ENCODE data around the gene RNU6-1. TPM values are rescaled to one million over a fixed set of nuclear protein-coding genes. Genes with fewer than 3 reads are reported as not detected.

RNU6-1 gene
- total RNA-seq, 1 donor from 2014 or later = not detected

DNA sequence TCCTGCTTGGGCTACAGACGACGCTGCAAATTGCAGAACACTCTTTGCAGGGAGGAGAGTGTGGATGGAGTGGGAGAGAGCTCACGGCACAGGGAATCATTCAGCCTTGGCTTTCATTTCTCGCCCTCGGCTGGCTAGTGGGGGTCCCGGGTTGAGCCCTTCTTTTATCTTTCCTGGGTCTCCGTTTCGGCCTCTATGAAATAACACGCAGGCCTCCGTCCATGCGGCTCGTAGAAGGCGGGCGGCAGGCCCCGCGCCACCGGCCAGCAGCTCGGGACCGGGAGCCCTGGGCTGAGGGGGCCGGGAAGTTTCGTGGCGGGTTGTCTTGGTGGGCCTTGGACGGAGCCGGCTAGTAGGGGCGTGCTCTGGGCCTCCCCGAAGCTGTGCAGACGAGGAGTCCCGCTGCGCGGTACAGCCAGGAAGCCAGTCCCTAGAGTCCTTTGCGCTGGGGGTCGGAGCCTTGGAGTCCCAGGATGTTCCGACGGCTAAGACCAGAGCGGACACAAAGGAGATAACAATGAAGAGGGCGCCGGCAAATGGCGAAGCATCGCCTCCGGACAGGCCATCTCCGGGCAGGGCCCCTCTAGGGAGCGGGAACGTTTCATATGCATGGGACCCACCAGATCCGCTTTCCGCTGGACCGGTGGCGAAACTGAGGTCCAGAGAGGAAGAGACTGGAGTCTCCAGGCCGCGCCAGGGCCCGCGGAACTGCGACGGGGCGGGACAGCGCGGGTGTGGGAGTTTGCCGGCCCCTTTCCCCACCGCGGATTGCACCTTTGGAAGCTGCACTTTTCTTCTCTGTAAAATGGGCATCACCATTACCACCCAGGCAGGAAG lies 4.3 kb downstream of the RNU6-1 start:
- Histone ChIP-seq H3K9me3 (ENCODE audit: low read depth) (no peaks in the 10 kb centered on the region), H3K79me2 (ENCODE audit: low read depth) (no peaks in the 10 kb centered on the region), H3K4me1 (peaks cover 45% of the 10 kb centered on the region), H2AFZ (replicated peaks) (peak overlapping the region; percentile 91), H4K20me1 (ENCODE audit: low read depth) (peaks cover 7% of the 10 kb centered on the region), H3K4me3 (peak overlapping the region; percentile 56), H3K36me3 (no peaks in the 10 kb centered on the region), H3F3A (ENCODE audit: low read depth) (peaks cover 75% of the 10 kb centered on the region), H3K27ac (no peak overlapping the region), H3K27me3 (peaks cover 90% of the 10 kb centered on the region), H3K4me2 (peak overlapping the region; percentile 82), H3K9ac (no peak overlapping the region)
- peak; percentile 97 for TF ChIP-seq EZH2phosphoT487 (IDR thresholded peaks at IDR 0.05)
- TF ChIP-seq, protein P1, sequence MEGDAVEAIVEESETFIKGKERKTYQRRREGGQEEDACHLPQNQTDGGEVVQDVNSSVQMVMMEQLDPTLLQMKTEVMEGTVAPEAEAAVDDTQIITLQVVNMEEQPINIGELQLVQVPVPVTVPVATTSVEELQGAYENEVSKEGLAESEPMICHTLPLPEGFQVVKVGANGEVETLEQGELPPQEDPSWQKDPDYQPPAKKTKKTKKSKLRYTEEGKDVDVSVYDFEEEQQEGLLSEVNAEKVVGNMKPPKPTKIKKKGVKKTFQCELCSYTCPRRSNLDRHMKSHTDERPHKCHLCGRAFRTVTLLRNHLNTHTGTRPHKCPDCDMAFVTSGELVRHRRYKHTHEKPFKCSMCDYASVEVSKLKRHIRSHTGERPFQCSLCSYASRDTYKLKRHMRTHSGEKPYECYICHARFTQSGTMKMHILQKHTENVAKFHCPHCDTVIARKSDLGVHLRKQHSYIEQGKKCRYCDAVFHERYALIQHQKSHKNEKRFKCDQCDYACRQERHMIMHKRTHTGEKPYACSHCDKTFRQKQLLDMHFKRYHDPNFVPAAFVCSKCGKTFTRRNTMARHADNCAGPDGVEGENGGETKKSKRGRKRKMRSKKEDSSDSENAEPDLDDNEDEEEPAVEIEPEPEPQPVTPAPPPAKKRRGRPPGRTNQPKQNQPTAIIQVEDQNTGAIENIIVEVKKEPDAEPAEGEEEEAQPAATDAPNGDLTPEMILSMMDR (IDR thresholded peaks at IDR 0.05) = no peak
- peak; percentile 98 for TF ChIP-seq EZH2 (IDR thresholded peaks at IDR 0.05)
- Mint-ChIP-seq H3K36me3 (no peaks in the 10 kb centered on the region), H3K4me3 (peak overlapping the region; percentile 79), H3K9me3 (peaks cover 7% of the 10 kb centered on the region), H3K27ac (no peak overlapping the region), H3K27me3 (ENCODE audit: insufficient read depth, low read depth) (peaks cover 77% of the 10 kb centered on the region), H3K4me1 (peaks cover 34% of the 10 kb centered on the region)
- peak; percentile 72 for DNase-seq (ENCODE audit: low spot score)

DNA sequence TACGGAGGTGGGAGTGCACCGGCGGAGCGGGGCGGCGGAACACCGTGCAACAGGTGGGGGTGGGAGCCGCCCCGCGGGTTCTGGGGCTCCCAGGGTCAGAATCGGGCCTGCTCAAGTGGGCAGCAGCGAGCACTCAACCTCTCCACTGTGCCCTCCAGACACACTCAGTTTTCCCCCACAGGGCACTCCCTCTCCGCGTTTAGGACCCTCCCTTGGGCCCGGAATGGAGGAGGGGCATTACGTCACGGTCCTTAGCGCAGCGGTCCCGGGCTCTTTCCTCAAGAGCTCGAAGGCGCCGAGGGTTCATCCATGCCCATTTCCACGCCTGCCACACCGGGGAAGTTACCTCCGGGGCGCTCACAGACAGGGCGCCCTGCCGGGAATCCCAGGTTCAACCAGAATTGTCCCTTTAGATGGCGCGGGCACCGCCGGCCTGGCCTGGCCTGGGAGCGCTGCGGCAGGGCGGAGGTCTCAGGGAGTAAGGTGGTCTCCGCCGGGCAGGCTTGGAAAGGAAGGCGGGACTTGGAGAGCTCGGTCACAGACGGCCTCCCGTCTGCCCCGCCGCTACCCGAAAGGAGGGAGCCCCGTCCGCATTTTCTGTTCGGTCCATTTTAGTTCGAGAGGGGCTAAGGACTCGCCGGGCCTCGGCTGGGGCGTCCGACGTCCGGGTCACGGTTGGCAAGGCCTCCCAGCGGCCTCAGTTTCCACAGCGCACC lies 5.1 kb downstream of the RNU6-1 start:
- TF ChIP-seq, protein P1 (IDR thresholded peaks at IDR 0.05) = no peak
- TF ChIP-seq EZH2phosphoT487 (IDR thresholded peaks at IDR 0.05) (no peak), EZH2 (IDR thresholded peaks at IDR 0.05) (no peak)
- DNase-seq (ENCODE audit: low spot score) = peak; percentile 72
- Mint-ChIP-seq H3K36me3 (no peaks in the 10 kb centered on the region), H3K27ac (no peak overlapping the region), H3K4me1 (peaks cover 38% of the 10 kb centered on the region), H3K27me3 (ENCODE audit: insufficient read depth, low read depth) (peaks cover 80% of the 10 kb centered on the region), H3K4me3 (peak overlapping the region; percentile 79), H3K9me3 (peaks cover 4% of the 10 kb centered on the region)
- no peaks in the 10 kb centered on the region for H3K36me3 ChIP-seq
- peak overlapping the region; percentile 82 for H3K4me2 ChIP-seq
- no peak overlapping the region for H3K9ac ChIP-seq
- H3K79me2 ChIP-seq (ENCODE audit: low read depth) = no peaks in the 10 kb centered on the region
- peaks cover 79% of the 10 kb centered on the region for H3F3A ChIP-seq (ENCODE audit: low read depth)
- H3K27ac ChIP-seq = no peak overlapping the region
- no peaks in the 10 kb centered on the region for H3K9me3 ChIP-seq (ENCODE audit: low read depth)
- H4K20me1 ChIP-seq (ENCODE audit: low read depth) = peaks cover 12% of the 10 kb centered on the region
- peak overlapping the region; percentile 91 for H2AFZ ChIP-seq (replicated peaks)
- H3K4me1 ChIP-seq = peaks cover 50% of the 10 kb centered on the region
- H3K4me3 ChIP-seq = peak overlapping the region; percentile 56
- peaks cover 98% of the 10 kb centered on the region for H3K27me3 ChIP-seq

DNA sequence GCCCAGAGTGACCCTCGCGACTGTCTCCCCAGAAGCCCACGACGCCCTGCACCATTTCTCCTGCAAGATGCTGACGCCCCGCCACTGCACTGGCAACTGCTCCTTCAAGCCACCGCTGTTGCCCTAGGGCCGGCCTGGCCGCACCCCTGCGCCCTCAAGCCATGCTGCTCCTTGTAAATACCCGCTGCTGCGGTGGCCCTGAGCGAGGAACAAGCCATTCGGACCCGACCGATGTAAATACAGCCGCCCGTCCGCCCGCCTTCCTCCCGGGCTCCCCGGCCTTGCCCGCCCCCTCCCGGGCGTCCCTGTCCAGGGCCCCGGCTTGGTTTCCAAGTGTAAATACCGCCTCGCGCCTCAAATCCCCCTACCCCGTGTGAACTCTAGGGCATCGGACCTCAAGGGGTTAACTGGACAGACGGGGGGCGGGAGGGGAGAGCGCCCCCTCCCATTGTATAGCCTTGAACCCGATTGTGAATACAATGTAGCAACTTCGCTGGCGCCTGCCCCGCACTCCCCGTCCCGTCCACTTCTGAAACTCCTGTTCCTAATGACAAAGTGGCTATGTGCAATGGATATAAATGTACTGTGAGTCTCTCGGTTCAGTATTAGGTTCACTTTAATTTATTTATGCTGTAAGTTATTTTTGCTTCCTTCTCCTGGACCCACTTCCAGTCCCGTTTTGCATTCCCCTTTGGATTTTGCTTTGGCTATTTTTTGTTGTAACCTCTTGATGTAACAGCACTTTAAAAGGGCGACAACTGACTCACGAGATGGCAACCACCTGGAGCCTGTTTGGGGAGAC lies 5.9 kb downstream of the RNU6-1 start:
- Histone ChIP-seq H3K4me2 (peak overlapping the region; percentile 82), H4K20me1 (ENCODE audit: low read depth) (peaks cover 18% of the 10 kb centered on the region), H3K9me3 (ENCODE audit: low read depth) (no peaks in the 10 kb centered on the region), H3K9ac (no peak overlapping the region), H3K27ac (no peak overlapping the region), H3K4me3 (peak overlapping the region; percentile 56), H3K4me1 (peaks cover 51% of the 10 kb centered on the region), H3K36me3 (no peaks in the 10 kb centered on the region), H3K27me3 (peaks cover 99% of the 10 kb centered on the region), H2AFZ (replicated peaks) (no peak overlapping the region), H3F3A (ENCODE audit: low read depth) (peaks cover 70% of the 10 kb centered on the region), H3K79me2 (ENCODE audit: low read depth) (no peaks in the 10 kb centered on the region)
- Mint-ChIP-seq H3K4me1 (peaks cover 40% of the 10 kb centered on the region), H3K9me3 (peaks cover 4% of the 10 kb centered on the region), H3K27me3 (ENCODE audit: insufficient read depth, low read depth) (peaks cover 79% of the 10 kb centered on the region), H3K27ac (no peak overlapping the region), H3K4me3 (peak overlapping the region; percentile 79), H3K36me3 (no peaks in the 10 kb centered on the region)
- peak; percentile 90 for DNase-seq (ENCODE audit: low spot score)
- TF ChIP-seq EZH2 (IDR thresholded peaks at IDR 0.05) (peak; percentile 53), EZH2phosphoT487 (IDR thresholded peaks at IDR 0.05) (peak; percentile 83)
- TF ChIP-seq, protein P1 (IDR thresholded peaks at IDR 0.05) = peak; percentile 71
